H1 (cell line): ENCODE results near the gene RNF125. TPM values are rescaled to one million over a fixed set of nuclear protein-coding genes. Genes with fewer than 3 reads are reported as not detected.
"Not testable (repeated sequence)": the region's sequence is repeated elsewhere in the genome, so short reads cannot be mapped to it uniquely, and the experiment has no call there.

Experiments
- CTCF ChIA-PET: fragments of 300-600 bp; sonication (Branson Sonifier 250); formaldehyde crosslinking; loops from one replicate; lab custom pipeline; 2021; ENCODE audit not compliant: partially characterized antibody; lab: Charles Lee
- POLR2A ChIA-PET: fragments of 300-600 bp; sonication (Branson Sonifier 250); formaldehyde crosslinking; loops from one replicate; lab custom pipeline; 2021; ENCODE audit warnings: inconsistent platforms; ENCODE audit not compliant: partially characterized antibody; lab: Charles Lee
- DNase-seq, 2 experiments: peaks; one replicate each; pipeline versions ENCODE4 v3.0.0 to v3.0.0-alpha.2; 2010 to 2022; ENCODE audit warnings: low spot score in 2 of 2, low read depth in 1 of 2, mixed read lengths in 1 of 2
- FAIRE-seq: peaks from 2 replicates; lab custom pipeline; 2011; peaks lifted over from hg19 to GRCh38; lab: Jason Lieb, UNC
- H2AFZ ChIP-seq: 2 replicates; pipeline ENCODE4 v1.8.1; 2012; ENCODE audit warnings: low read length, inconsistent platforms
- H2AK5ac ChIP-seq: 2 replicates; pipeline ENCODE4 v1.6.1; 2013; ENCODE audit warnings: low read depth, low read length
- H2BK120ac ChIP-seq: replicated peaks from 2 replicates; pipeline ENCODE3; 2013; ENCODE audit warnings: low read depth, low read length, inconsistent platforms
- H2BK12ac ChIP-seq: 2 replicates; pipeline ENCODE4 v1.6.1; 2013; ENCODE audit warnings: low read depth, low read length
- H2BK15ac ChIP-seq: 2 replicates; pipeline ENCODE4 v1.6.1; 2013; ENCODE audit warnings: low read length
- H2BK20ac ChIP-seq: 2 replicates; pipeline ENCODE4 v1.6.1; 2013; ENCODE audit warnings: low read length
- H2BK5ac ChIP-seq: 2 replicates; pipeline ENCODE4 v1.6.1; 2013; ENCODE audit warnings: low read depth, low read length
- H3K14ac ChIP-seq: 2 replicates; pipeline ENCODE4 v1.6.1; 2013; ENCODE audit warnings: inconsistent platforms; ENCODE audit not compliant: insufficient read length
- H3K18ac ChIP-seq: 2 replicates; pipeline ENCODE4 v1.6.1; 2013; ENCODE audit warnings: low read length; ENCODE audit errors: extremely low read depth
- H3K23ac ChIP-seq: 2 replicates; pipeline ENCODE4 v1.6.1; 2013; ENCODE audit warnings: inconsistent platforms; ENCODE audit not compliant: insufficient read length
- H3K23me2 ChIP-seq: 2 replicates; pipeline ENCODE4 v1.6.1; 2013; ENCODE audit warnings: low read depth, low read length
- H3K27ac ChIP-seq: 2 replicates; pipeline ENCODE4 v1.6.1; 2011; ENCODE audit warnings: low read depth, low read length, inconsistent platforms
- H3K27me3 ChIP-seq, 4 experiments: replicated peaks in 1 of 4; 1 replicate in 1 of 4; 2 replicates in 3 of 4; pipeline versions ENCODE4 v1.6.1 to v1.8.1; 2011 to 2013; ENCODE audit warnings: low read length in 3 of 4, mild to moderate bottlenecking in 3 of 4, inconsistent platforms in 2 of 4, mixed read lengths in 2 of 4, moderate library complexity in 1 of 4; ENCODE audit not compliant: control insufficient read depth in 3 of 4, insufficient read depth in 3 of 4; ENCODE audit errors: extremely low read depth in 1 of 4
- H3K36me3 ChIP-seq, 4 experiments: 2 replicates each; pipeline versions ENCODE4 v1.6.1 to v1.8.1; 2011 to 2013; ENCODE audit warnings: mild to moderate bottlenecking in 4 of 4, low read length in 3 of 4, moderate library complexity in 2 of 4, control low read depth in 1 of 4, inconsistent platforms in 1 of 4; ENCODE audit not compliant: insufficient read depth in 4 of 4, control insufficient read depth in 2 of 4
- H3K4ac ChIP-seq: replicated peaks from 2 replicates; pipeline ENCODE3; 2013; ENCODE audit warnings: low read length, low read depth, mixed read lengths, inconsistent platforms; ENCODE audit not compliant: insufficient read length
- H3K4me1 ChIP-seq, 4 experiments: replicated peaks in 1 of 4; 1 replicate in 1 of 4; 2 replicates in 3 of 4; pipeline versions ENCODE4 v1.6.1 to v1.8.1; 2011 to 2013; ENCODE audit warnings: low read length in 3 of 4, inconsistent platforms in 2 of 4, mixed read lengths in 1 of 4; ENCODE audit not compliant: insufficient read depth in 4 of 4, control insufficient read depth in 3 of 4
- H3K4me2 ChIP-seq, 2 experiments: 2 replicates each; pipeline versions ENCODE4 v1.6.1 to v1.8.1; 2011 to 2013; ENCODE audit warnings: low read depth in 2 of 2, low read length in 2 of 2, control low read depth in 1 of 2, inconsistent platforms in 1 of 2, mild to moderate bottlenecking in 1 of 2; ENCODE audit not compliant: insufficient read depth in 1 of 2
- H3K4me3 ChIP-seq, 4 experiments: fragments of 200-600, 300-600 bp in 1 of 4; sonication (generic), shearing (Covaris generic), sonication (Bioruptor Twin) in 1 of 4; 2 replicates each; pipeline versions ENCODE4 v1.5.1 to v1.8.1; 2011 to 2016; ENCODE audit warnings: low read length in 4 of 4, low read depth in 3 of 4, control low read depth in 2 of 4, inconsistent platforms in 2 of 4, mild to moderate bottlenecking in 2 of 4, mixed read lengths in 1 of 4, moderate library complexity in 1 of 4; ENCODE audit not compliant: insufficient read depth in 2 of 4; ENCODE audit errors: extremely low read depth in 1 of 4
- H3K56ac ChIP-seq: replicated peaks from 2 replicates; pipeline ENCODE3; 2013; ENCODE audit warnings: low read depth, mild to moderate bottlenecking, mixed read lengths, low read length, inconsistent platforms; ENCODE audit not compliant: insufficient read length
- H3K79me1 ChIP-seq: 2 replicates; pipeline ENCODE4 v1.6.1; 2013; ENCODE audit warnings: low read depth, low read length, control low read depth
- H3K79me2 ChIP-seq, 2 experiments: 2 replicates each; pipeline versions ENCODE4 v1.6.1 to v1.8.1; 2012 to 2013; ENCODE audit warnings: low read length in 2 of 2, mild to moderate bottlenecking in 2 of 2, inconsistent platforms in 1 of 2; ENCODE audit not compliant: insufficient read depth in 2 of 2, control insufficient read depth in 1 of 2
- H3K9ac ChIP-seq, 4 experiments: replicated peaks in 1 of 4; 1 replicate in 1 of 4; 2 replicates in 3 of 4; pipeline versions ENCODE4 v1.6.1 to v1.8.1; 2011 to 2013; ENCODE audit warnings: low read depth in 3 of 4, low read length in 3 of 4, control low read depth in 2 of 4, mild to moderate bottlenecking in 2 of 4, moderate library complexity in 2 of 4, inconsistent platforms in 1 of 4; ENCODE audit errors: extremely low read depth in 1 of 4
- H3K9me3 ChIP-seq, 2 experiments: 2 replicates each; pipeline versions ENCODE4 v1.6.1 to v1.8.1; 2012 to 2013; ENCODE audit warnings: mild to moderate bottlenecking in 2 of 2, moderate library complexity in 2 of 2, control low read depth in 1 of 2, inconsistent platforms in 1 of 2, low read depth in 1 of 2, low read length in 1 of 2, mixed read lengths in 1 of 2; ENCODE audit not compliant: insufficient read depth in 2 of 2
- H4K20me1 ChIP-seq, 2 experiments: replicated peaks in 1 of 2; 2 replicates each; pipeline versions ENCODE3 to v1.8.1; 2011 to 2013; ENCODE audit warnings: inconsistent platforms in 2 of 2, low read length in 2 of 2, mild to moderate bottlenecking in 1 of 2; ENCODE audit not compliant: insufficient read depth in 2 of 2, control insufficient read depth in 1 of 2
- H4K5ac ChIP-seq: 2 replicates; pipeline ENCODE4 v1.6.1; 2013; ENCODE audit warnings: low read length, low read depth, mixed read lengths, inconsistent platforms; ENCODE audit not compliant: insufficient read length
- H4K8ac ChIP-seq: 2 replicates; pipeline ENCODE4 v1.8.0; 2013; ENCODE audit warnings: mild to moderate bottlenecking, moderate library complexity, low read length, inconsistent platforms; ENCODE audit not compliant: insufficient read depth; ENCODE audit errors: extremely low read depth
- H4K91ac ChIP-seq: replicated peaks from 2 replicates; pipeline ENCODE3; 2013; ENCODE audit warnings: low read length, mixed read lengths, inconsistent platforms; ENCODE audit not compliant: insufficient read length
- WGBS, 2 experiments: shearing (Covaris generic) in 1 of 2; methylation state at CpG; one replicate each; pipeline versions ENCODE4 v1.1.6 to v1.1.7; 2013 to 2015; ENCODE audit warnings: low lambda C conversion rate in 2 of 2, mixed read lengths in 2 of 2, inconsistent platforms in 1 of 2, low coverage in 1 of 2, missing lambda C conversion rate in 1 of 2; ENCODE audit not compliant: insufficient replicate concordance in 2 of 2, insufficient coverage in 1 of 2, insufficient read length in 1 of 2; ENCODE audit errors: extremely low coverage in 1 of 2, missing lambda C conversion rate in 1 of 2; 5-methylcytosine and 5-hydroxymethylcytosine counted together
- polyA plus RNA-seq, 7 experiments: library from polyadenylated mRNA; depleted of rRNA in 3 of 7; stranded (reverse) in 5 of 7; unstranded in 2 of 7; fragments of >200 nt in 5 of 7; fragments of 200-250 nt in 2 of 7; gene quantifications; 1 replicate in 5 of 7; 2 replicates in 1 of 7; 4 replicates in 1 of 7; pipeline versions ENCODE4 v1.2.1 to v1.2.3, GENCODE V29; 2011 to 2013; ENCODE audit warnings: missing spikeins in 2 of 7, mixed read lengths in 2 of 7
- total RNA-seq: library from RNA; stranded (reverse); fragmentation: NEBNext Ultra II Directional; extraction: Animal tissue kit (Norgen Biotek cat#: 25700); gene quantifications from 2 replicates; pipeline ENCODE4 v1.2.1, GENCODE V29; 2021

RNF125 gene
- total and polyA plus RNA-seq, 2 of the 8 experiments (the other 6 are each of a cell fraction or from before 2014, with no cell fraction given) = 14.3 to 15.2 TPM

DNA sequence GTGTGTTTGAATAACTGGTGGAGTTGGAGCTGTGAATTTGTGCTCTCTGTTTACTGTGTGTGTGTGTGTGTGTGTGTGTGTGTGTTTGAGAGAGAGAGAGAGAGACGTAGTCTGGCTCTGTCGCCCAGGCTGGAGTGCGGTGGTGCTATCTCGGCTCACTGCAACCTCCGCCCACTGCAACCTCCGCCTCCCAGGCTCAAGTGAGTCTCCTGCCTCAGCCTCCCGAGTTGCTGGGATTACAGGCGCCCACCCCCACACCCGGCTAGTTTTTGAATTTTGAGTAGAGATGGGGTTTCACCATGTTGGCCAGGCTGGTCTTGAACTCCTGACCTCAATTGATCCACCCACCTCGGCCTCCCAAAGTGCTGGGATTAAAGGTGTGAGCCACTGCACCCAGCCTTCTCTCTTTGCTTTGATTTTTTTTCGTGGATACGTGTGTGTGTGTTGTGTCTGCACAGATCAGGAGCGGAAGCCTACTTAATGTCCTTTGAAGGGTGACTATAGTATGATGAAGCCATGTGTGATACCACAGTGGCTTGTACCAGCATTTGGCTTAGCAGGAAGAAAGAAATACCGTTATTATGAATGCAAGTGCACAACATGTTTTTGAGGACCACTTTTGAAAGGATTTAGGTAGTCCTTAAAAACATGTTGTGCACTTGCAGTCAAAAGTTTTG, 1.5 kb downstream of the RNF125 start:
- Histone ChIP-seq H3K4me2 (peak overlapping the region; percentile 91 to 96), H3K4me3 (peak overlapping the region; percentile 59 to 81 (median 69); a peak in 6 of 8 replicates), H3K4me1 (peaks cover 0 to 10% (median 4%) of the 10 kb centered on the region in 4 experiments; a peak in 4 of 7 replicates), H3K18ac (0 out of 2 replicates have a peak overlapping the region, but pooled peaks have one; percentile 3), H3K23me2 (peaks cover 17% of the 10 kb centered on the region)
- H4K5ac ChIP-seq, H3K27me3 ChIP-seq, H3K9ac ChIP-seq, H3K14ac ChIP-seq, H2BK12ac ChIP-seq, H3K23ac ChIP-seq, H3K36me3 ChIP-seq, H2BK5ac ChIP-seq, H4K8ac ChIP-seq, DNase-seq, H3K79me1 ChIP-seq, H2BK20ac ChIP-seq, H3K4ac ChIP-seq, H2AFZ ChIP-seq, H2BK120ac ChIP-seq, H3K9me3 ChIP-seq, H3K56ac ChIP-seq, H4K20me1 ChIP-seq, H3K79me2 ChIP-seq, FAIRE-seq, H3K27ac ChIP-seq, H4K91ac ChIP-seq, H2AK5ac ChIP-seq, H2BK15ac ChIP-seq: not testable (repeated sequence)
- WGBS, 2 experiments = 70% methylated on average over 14 of the region's 14 CpGs; no CpG with 5 or more reads in 1 of the 2 experiments
- ChIA-PET CTCF (interaction anchor here (0.7 to 2.1 kb wide), 8 partner anchors 9 to 52 kb away, joined by 3 to 9 read pairs (median 3); no protein-coding TSS in a partner anchor), POLR2A (interaction anchor here (0.9 to 2.5 kb wide), 7 partner anchors 10 to 114 kb away, joined by 3 to 12 read pairs (median 4); partner anchors contain the start of gene RNF138)
